Measurements from ENCODE around the gene MAPT.

Gene MAPT

GRCh38 chr17:46045639-46046038 is 151.3 kb downstream of the MAPT start:
- TF ChIP-seq CTCF (conservative IDR thresholded peaks at IDR 0.05; ENCODE audit: low read depth, low read length), result no peak
- H3K4me3 ChIP-seq (ENCODE audit: low read length), result no peak overlapping the region
- no peak for DNase-seq (ENCODE audit: low read depth)

- H3K4me3 ChIP-seq (ENCODE audit: low read length), result no peak overlapping the region
- no peak for DNase-seq (ENCODE audit: low read depth)
- no peak for TF ChIP-seq CTCF (conservative IDR thresholded peaks at IDR 0.05; ENCODE audit: low read depth, low read length)
Measured at GRCh38 chr17:46046957-46047356, 152.6 kb downstream of the MAPT start.

- TF ChIP-seq CTCF (conservative IDR thresholded peaks at IDR 0.05; ENCODE audit: low read depth, low read length), result no peak
- no peak for DNase-seq (ENCODE audit: low read depth)
- H3K4me3 ChIP-seq (ENCODE audit: low read length), result no peak overlapping the region
Measured at GRCh38 chr17:46047398-46047797, 153.0 kb downstream of the MAPT start.

- no peak overlapping the region for H3K4me3 ChIP-seq (ENCODE audit: low read length)
- no peak for TF ChIP-seq CTCF (conservative IDR thresholded peaks at IDR 0.05; ENCODE audit: low read depth, low read length)
- no peak for DNase-seq (ENCODE audit: low read depth)
Measured at GRCh38 chr17:46047856-46048255, 153.5 kb downstream of the MAPT start.

- no peak for TF ChIP-seq CTCF (conservative IDR thresholded peaks at IDR 0.05; ENCODE audit: low read depth, low read length)
- H3K4me3 ChIP-seq (ENCODE audit: low read length), result no peak overlapping the region
- no peak for DNase-seq (ENCODE audit: low read depth)
Measured at GRCh38 chr17:46049656-46050055, 155.3 kb downstream of the MAPT start.

GRCh38 chr17:46053911-46054534 is 159.7 kb downstream of the MAPT start:
- H3K4me3 ChIP-seq (ENCODE audit: low read length), result no peak overlapping the region

More at GRCh38 chr17:46053911-46054534, 159.7 kb downstream of the MAPT start:
- no peak for TF ChIP-seq CTCF (conservative IDR thresholded peaks at IDR 0.05; ENCODE audit: low read depth, low read length)
- DNase-seq (ENCODE audit: low read depth), result no peak

All from retinal pigment epithelial cell (primary cell).